Measurements from ENCODE around the gene ANO2.

DNA sequence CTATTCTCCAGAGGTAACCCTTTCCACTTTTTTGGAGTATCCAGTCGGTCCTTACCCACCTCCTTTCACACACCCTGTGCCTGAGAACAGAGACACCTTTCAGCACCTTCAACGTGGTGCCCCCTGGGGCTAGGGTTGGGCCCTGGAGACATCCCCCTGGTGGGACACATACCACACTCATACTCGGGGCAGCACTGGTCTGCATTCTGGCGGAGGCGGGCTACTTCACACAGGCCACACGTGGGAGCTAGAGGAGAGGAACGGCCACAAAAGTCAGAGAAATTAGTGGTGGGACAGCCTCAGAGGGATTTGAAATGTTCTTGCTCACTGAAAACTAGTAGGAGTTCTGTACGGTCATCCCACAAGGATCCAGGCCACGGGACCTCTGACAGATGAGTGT is 39.8 kb upstream of the ANO2 start:
- TF ChIP-seq CTCF (conservative IDR thresholded peaks at IDR 0.05; ENCODE audit: low read depth, low read length) (no peak), EZH2 (IDR thresholded peaks at IDR 0.05; ENCODE audit: low read length, unreplicated experiment) (no peak), EZH2phosphoT487 (IDR thresholded peaks at IDR 0.05; ENCODE audit: borderline replicate concordance, low read length) (no peak)
